GM21528 (cell line): Measurements from ENCODE around the gene ATXN7L3.
A peak's percentile ranks its signal among the peaks of the same experiment; 100 is the strongest.
"Not testable (repeated sequence)": the region's sequence is repeated elsewhere in the genome, so short reads cannot be mapped to it uniquely, and the experiment has no call there.

Source experiments
- ATAC-seq: cut with Tn5 transposase; IDR thresholded peaks from one replicate; pipeline ENCODE4 v1.9.1; 2021; ENCODE audit warnings: mild to moderate bottlenecking, moderate library complexity; ENCODE audit not compliant: unreplicated experiment, low FRiP score

The ATXN7L3 gene, protein sequence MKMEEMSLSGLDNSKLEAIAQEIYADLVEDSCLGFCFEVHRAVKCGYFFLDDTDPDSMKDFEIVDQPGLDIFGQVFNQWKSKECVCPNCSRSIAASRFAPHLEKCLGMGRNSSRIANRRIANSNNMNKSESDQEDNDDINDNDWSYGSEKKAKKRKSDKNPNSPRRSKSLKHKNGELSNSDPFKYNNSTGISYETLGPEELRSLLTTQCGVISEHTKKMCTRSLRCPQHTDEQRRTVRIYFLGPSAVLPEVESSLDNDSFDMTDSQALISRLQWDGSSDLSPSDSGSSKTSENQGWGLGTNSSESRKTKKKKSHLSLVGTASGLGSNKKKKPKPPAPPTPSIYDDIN

DNA sequence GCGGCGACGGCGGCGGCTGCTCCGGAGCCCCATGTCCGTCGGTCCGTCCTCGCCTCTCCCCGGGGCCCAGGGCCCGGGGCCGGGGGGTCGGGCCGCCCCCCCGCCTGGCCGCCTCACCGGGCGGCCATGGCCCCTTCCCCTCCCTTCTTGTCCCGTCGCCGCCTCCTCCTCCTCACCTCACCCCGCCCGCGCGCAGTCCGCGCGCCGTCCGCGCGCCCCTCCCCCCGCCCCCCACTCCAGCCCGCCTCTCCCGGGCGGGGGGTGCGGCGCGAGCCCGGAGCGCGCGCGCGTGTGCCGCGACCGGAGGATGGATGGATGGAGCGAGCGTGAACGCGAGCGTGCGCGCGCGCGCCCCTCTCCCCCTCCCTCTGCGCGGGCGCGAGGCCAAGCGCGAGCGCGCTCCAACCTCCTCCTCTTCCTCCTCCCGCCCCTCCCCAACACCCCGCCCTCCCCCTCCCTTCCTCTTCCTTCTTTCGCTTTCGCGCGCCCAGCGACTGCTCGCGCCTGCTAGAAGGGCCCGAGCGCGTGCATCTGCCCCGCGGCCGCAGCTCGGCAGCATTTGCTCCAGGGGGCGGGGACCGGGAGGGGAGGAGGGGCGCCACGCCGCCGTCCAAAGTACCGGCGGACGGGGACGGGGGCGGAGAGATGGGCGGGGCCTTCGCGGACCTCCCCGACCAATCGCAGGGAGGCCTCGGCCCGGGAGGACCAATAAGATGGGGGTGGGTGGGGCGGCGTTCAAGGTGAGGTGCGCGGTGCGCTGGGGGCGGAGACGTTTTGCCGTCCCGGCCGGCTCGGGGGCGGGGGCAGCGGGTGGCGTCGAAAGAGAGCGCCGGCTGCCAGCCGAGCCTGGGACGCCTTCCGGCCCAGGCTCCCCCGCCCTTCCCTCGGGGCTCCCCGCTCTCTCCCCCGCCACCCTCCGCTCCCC is at the start of gene ATXN7L3:
Gene ATXN7L3, minus strand, starts transcription at position 332 of the 925 bp plus-strand sequence. CDS start 1,814 bp downstream, outside the sequence.
- ATAC-seq: peak; percentile 58

DNA sequence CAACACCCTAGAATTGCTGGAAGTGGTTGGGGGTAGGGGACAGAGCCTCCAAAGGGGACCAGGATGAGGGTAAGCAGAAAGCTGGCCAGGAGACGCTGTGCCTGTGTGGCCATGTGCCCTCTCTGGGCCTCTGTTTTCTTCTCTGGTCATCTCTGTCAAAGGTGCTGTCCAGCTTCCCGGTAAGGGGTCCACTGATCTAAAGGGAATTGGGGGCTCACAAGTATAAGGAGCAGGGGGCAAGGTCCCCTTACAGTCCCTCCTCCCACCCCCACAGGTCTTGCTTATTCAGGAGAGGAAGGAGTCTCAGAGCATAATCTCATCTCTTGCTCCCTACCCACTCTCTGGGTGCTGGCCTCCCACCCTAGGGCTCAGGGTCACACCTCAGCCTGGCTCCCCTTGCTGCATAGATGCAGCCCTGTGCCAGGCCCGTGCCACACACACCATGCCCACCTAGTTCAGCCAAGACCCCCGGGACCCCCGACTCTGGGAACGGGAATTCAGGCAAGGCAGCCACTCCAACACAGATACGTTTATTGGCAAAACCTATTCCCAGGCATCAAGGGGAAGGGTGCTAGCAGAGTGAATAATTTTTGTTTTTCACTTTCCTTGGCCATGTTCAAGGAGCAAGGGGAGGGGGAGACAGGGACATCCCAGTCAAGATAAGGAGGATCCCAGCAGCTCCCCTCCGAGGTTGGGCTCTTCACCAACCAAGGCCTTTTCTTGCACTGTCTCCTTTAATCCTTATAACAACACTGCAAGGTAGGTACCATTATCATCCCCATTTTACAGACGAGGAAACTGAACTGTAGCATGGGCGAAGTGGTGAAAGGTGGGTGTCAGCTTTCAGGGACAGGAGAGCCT is 48.4 kb upstream of the ATXN7L3 start:
- no peak for ATAC-seq

DNA sequence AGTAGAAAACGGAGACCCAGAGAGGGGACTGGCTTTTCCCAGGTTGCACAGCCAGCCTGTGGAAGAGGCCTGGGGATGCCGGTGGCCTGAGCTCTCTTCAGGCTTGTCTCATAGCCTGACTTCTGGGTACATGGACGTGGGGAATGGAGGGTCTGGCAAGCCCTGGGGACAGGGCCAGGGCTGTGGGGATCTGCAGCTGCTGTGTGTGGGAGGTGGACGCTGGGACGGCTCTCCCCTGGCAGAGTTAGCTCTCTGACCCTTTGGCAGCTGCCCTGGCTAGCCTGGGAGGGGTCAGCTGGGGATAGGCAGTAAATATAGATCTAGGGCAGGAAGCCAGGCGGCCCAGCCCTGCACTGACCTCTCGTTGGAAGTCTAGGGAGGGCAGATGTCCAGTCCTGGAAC is 47.8 kb upstream of the ATXN7L3 start:
- ATAC-seq: no peak

DNA sequence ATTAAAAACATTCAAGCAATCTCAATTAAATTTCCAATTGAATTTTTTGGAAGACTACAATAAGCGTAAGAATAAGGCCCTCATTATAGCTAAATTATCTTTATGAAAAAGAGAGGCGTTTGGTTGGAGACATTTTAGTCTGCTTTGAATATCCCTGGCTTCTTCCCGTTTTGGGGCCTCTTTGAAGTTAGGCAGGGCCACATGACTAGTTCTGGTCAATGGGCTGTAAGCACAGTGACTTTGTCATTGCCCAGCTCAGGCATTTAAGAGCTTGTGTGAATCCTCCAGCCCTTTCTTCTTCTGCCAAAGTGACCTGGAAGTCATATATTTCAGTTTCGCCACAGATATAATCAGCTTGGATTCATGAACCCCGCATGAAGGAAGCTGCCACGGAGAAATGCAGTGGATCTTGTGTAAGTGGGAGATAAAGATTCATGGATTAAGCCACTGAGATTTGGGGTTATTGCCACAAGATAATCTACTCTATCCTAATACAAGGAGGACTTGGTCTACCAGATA is 41.5 kb upstream of the ATXN7L3 start:
- no peak for ATAC-seq

DNA sequence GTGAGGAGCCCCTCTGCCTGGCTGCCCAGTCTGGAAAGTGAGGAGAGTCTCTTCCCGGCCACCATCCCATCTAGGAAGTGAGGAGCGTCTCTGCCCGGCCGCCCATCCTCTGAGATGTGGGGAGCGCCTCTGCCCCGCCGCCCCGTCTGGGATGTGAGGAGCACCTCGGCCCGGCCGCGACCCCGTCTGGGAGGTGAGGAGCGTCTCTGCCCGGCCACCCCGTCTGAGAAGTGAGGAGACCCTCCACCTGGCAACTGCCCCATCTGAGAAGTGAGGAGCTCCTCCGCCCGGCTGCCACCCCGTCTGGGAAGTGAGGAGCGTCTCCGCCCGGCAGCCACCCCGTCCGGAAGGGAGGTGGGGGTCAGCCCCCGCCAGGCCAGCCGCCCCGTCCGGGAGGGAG is 38.2 kb upstream of the ATXN7L3 start:
- not testable (repeated sequence) for ATAC-seq

DNA sequence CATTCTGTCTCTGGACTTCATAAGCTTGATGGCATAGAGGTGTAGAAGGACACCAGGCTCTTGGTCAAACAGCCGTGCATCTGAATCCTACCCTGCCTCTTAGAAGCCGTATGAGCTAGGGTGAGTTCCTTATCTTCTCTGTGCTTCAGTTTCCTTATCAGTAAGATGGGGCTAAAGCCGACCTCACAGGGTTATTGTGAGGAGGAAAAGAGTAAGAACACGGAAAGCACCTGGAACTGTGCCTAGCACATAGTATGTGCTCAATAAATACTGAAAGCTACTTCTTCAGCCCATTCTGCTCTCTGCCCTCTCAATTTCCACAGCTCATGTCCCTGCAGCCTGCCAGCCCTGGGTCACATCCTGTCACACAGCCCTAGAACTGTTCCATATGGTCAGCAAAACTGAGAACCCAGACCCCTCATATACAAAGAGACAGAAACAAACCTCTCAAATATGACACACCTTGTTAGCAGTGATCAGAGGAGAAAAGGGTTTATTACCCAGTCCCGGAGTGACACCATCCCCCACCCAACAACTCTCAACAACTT is 36.8 kb upstream of the ATXN7L3 start:
- ATAC-seq: no peak

DNA sequence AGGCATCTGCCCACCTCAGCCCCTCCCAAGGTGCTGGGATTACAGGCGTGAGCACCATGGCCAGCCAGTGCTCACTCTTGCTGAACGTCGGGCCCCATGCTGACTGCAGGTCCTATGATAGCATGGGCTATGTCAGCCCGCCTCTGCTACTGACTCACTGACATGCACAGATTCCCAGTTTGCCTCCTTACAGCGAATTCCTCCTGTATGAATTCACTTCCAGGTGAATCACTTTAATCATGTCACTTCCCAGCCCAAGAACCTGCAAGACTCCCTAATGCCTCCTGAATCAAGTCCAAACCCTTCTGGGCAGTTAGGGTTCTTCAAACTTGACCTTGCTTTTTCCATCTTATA is 35.9 kb upstream of the ATXN7L3 start:
- ATAC-seq: no peak

DNA sequence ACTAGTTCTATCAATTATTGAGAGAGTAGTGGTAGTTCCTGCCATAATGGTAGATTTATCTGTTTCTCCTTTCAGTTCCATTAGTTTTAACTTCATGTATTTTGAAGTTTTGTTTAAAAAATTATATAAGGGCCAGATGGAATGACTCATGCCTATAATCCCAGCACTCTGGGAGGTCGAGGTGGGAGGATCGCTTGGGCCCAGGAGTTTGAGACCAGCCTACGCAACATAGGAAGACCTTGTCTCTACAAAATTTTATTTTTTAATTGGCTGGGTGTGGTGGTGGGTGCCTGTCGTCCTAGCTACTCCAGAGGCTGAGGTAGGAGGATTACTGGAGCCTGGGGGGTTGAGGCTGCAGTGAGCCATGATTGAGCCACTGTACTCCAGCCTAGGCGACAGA is 33.9 kb upstream of the ATXN7L3 start:
- ATAC-seq: no peak

DNA sequence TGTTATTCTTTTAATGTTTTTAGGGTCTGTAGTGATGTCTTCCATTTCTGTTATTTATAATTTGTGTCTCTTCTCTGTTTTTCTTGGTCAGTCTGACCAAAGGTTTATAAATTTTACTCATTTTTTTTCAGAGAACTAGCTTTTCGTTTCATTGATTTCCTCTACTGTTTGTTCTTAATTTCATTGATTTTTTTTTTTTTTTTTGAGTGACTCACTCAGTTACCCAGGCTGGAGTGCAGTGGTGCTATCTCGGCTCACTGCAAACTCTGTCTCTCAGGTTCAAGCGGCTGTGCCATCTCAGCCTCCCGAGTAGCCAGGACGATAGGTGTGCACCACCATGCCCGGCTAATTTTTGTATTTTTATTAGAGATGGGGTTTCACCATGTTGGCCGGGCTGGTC is 32.4 kb upstream of the ATXN7L3 start:
- no peak for ATAC-seq

DNA sequence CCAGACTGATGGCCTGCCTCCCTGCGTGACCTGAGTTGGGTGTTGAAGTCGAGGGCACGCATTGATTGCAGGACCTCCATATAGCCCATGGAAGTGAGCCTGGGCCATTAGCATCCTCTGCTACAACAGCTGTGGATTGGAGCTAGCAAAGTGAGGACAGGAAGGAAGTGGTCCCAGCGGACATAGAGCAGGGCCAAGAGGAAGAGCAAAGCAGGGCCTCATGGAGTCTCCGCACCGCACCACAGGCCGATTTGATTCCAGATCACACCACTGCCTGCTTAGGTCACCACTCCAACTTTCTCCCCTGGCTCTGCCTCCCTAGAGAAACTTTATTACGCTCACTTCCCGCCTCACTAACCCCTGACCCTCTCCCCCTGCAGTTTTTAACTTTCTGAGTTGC is 30.5 kb upstream of the ATXN7L3 start:
- ATAC-seq: no peak

DNA sequence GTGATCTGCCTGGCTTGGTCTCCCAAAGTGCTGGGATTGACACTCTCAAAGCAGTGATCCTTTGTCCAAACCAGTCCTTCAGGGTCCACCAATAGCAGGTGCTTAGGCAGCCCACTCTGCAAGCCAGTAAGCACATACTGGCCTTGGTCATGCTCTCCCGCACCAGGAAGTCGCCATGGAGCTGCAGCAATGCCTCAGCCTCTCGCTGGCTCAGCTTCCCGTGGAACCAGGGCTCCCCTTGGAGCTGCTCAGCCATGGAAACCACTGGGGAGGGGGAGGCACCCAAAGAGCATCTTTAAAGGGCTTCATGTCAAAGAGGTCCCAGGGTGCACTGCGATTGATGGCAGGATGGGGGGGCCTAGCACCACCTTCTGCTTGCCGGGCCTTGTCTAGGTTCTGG is 29.4 kb upstream of the ATXN7L3 start:
- ATAC-seq: no peak

DNA sequence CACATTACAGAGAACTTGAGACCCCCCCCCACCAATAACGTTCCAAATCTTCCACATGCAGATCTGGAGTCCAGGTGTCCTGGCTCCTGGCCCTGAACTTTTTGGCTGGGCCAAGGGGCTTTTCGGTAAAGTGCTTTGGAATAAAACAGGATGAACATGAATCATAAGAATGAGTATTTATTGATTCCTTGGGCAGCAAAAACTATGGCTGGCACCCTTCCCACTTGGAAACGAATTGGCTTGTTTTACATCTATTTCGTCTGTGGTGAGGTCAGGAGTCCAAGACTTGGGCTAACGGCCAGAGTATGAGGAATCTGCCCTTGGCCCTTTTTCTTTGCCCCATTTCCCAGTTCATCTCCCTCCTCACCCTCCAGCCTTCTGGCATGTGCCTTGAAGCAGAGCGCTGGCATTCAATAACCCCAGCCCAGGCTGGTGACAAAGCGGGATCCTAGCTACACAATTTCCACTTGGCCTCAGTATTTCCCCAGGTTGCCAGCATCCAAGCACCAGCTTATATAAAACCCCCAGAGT is 23.9 kb upstream of the ATXN7L3 start:
- no peak for ATAC-seq

DNA sequence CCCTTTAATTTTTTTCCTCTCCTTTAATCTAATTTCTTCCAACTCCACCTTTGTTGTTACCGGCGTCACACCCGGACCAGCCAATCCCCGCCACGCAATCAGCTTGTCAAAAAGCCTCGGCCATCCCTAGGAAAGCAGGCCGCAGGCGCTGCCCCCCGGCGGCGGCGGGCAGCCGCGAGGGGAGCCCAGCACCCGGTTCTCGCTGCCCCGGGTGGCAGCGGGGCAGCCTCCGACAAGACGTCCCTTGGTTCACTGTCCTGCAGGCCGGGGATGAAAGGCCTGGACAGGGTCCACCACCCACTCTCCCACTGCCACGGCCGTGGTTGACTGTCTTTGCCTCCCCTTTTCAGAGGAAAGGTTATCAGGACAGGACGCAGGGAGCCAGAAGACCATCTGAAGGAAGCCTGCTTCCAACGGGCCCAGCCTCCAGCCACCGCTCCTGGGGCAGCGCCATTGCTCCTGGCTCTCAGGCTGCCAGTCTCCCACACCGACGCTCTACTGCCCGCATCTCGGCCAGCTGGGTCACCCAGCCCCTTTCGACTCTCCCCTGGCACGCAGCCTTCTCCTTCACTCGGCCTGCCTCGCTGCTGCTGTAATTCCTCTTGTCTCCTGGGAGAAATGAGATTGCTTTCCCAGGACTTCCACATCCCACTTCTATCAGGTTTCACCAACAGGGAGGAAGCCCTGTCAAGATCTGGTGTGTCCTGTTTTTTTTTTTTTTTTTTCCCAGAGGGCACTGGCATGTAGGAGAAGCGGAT is 22.6 kb upstream of the ATXN7L3 start:
- no peak for ATAC-seq

DNA sequence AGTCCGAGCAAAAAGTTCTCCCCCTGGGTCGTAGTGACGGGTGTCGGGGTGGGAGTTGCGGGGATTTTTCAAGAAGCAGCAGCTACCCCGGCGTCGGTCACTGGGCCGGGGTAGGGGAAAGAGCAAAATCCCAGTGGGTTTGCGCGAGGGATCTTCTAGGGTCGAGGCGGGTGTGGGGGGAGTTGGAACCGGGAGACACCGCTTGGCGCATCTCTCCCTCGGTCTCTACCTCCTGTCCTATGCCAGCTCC is 22.1 kb upstream of the ATXN7L3 start:
- ATAC-seq: no peak

DNA sequence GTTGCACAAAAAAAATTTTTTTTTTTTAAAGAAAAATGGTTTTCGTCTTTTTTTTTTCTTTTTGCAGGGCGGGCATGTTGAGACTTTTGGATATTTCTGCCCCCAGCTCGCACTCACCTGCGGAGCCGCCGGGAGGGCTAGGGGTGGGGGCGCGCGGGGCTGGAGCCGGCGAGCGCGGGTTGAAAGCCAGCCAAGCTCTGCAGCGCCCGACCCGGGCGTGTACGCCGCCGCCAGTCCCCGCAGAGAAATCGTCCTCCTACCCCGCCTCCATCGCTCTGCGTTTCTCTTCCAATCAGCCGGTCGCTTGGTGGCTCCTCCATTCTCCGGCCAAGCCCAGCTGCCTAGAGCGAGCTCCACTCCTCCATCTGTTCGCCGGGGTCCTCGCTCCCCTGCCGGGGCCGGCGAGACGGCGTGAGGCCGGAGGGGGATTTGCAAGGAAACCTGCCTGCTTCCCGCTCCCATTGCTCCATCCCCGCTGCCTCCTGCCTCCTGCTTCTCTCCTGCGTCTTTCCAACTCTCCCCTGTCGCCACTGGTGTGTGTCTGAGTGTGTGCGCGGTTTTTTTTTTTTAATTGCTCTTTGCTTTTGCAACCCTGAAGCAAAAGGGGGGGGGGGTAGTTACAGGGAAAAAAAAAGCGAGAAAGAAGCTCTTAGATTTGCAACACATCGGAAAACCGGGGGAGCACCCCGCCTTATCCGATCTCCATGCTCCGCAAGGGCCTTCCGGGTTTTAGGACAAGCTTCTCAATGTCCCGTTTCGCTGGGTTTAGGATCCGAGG is 21.6 kb upstream of the ATXN7L3 start:
- ATAC-seq: no peak

DNA sequence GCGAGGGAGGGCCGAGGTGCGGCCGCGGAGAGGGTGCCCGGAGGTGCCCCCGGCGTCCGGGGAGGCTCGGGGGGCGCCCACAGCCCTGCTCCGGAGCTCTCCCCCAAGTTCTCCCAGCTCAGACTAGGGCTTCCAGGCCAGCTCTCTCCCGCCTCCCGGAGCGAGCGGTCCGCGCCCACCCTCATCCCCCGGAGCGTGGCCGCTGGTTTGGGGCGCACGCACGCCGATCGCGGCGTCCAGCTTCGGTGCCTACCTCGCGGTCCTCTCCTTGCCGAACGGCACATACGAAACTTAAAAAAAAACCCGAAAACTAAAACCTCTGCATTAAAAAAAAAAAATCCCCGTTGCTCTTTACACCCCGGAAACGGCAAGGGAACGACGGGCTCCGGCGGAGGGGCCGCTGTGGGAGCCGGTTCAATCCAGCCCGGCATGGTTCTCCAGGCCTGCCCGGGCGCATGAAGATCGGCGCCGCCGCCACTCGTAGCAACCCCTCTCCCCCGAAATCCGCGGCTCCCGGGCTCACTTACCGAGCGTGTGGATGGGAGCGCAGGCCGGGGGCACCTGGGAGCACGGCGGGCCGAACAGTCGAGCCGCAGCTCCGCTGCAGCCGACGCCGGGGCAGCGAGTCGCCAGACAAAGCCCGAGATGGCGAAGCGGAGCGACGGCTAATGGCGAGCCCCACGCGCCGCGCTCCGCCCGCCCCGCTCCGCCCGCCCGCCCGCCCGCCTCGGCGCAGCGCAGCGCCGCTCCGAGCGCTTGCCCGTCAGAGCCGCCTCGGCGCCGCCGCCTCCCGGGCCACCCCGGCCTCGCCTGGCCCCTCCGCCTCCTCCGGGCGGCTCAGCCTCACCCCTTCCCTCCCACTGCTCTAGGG is 20.8 kb upstream of the ATXN7L3 start:
- ATAC-seq: no peak

DNA sequence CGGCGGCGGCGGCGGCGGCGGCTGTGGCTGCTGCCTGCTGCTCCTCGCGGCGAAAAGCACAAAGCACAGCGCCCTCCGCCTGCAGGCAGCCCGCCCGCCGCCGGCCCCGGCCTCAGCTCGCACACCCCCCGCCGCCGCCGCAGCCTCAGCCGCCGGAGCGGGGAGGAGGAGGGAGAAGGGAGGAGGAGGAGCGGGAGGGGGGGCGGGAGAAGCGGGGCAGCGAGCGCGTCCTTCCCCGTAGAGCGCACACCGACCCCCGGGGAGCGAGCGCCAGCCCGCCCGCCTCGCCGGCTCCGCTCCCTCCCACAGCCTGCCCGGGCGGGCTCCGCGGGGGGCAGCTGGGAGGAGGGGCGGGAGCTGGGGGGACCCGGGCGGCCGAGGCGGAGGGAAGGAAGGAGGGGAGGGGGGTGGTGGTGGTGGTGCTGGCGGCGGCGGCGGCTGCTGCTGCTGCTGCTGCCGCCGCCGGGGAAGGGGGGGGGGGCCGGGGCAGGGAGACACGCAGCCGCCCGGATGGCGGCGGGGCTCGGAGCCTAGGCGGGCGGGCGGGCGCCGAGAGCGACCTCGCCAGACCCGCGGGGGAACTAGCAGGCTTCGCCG is 20.0 kb upstream of the ATXN7L3 start, which contains the start of gene UBTF:
Gene UBTF, minus strand, starts transcription at position 60 of the 597 bp plus-strand sequence. CDS start 1,446 bp downstream, outside the sequence.
- peak; percentile 3 for ATAC-seq
